NCI-H2171 (cell line): Measurements from ENCODE around the gene HLA-DPA1.

Experiments
- DNase-seq: peaks from one replicate; lab custom pipeline; 2025; lab: John Stamatoyannopoulos, UW

HLA-DPA1 gene

DNA sequence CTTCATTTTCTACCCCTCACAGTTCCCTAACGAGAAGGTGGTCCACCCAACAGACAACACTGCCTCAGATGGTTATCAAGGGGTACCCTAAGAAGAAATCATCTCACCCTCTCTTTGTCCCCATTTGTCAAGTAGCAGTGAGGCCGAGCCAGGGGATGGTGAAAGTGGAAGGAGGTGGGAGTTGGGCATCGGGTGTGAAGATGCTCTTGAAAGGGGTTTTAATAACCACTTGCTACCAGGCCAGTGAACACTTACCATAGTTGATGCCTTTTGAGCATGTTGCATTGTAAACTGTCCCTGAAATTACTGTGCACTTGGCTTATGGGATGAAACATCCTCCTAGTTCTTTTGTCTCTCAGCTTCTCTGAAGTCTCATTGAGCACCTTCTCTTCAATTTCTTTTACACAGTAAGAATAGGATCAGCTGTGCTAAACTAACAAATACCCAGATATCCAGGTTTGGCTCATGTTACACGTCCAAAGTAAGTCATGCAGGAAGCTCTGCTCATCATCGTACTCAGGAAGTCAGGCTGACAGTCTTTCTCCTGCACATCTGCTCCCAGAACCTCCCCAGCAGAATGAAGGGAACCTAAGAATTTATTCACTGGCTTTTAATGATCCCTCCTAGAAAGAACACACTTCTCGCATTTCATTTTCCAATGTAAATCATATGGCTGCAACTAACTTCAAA lies 15.6 kb upstream of the HLA-DPA1 start:
- no peak for DNase-seq

DNA sequence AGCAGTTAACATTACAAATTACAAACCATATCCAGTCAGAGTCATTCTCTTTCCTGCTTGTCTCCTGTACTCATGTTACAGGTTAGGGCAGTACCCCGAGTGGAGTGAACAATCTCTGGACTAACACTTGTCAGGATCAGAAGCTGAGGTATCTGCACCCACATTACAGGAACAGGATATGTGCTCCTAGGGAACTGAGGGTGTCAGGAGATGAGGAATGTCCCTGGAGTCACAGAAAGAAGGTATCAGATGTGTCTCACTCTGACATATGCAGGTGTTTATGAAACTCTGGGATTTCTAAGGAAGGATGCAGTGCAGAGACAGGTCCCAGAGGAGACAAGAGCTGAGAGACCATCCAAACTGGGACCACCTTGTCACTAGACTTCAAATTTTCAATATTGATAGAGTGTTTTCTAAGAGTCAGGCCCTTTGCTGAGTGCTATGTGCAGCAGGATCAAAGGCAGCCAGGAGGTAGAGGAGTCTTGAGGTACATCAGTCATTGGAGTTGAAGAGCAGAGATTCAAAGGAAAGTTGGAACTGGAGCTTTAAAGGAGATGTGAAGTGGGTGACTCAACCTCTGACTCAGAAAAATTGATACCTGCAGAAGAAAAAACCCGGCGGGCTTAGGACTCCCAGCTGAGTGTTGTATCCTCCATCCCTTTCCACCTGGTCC lies 14.9 kb upstream of the HLA-DPA1 start:
- DNase-seq: no peak

DNA sequence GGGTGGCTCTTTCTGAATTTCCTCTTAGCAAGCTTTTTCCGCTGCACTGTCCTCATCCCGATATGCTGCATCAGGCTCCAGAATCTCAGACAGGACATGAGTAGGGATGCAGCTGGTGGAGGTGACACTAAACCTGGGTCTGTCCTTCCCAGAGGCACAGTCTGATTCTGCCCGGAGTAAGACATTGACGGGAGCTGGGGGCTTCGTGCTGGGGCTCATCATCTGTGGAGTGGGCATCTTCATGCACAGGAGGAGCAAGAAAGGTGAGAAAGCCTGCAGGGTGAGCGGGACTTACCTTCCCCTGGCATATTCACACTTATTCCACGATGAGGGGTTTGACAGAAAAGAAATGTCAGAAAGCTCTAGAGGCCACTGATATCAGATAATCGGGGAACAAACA lies 12.2 kb upstream of the HLA-DPA1 start:
- DNase-seq: no peak

DNA sequence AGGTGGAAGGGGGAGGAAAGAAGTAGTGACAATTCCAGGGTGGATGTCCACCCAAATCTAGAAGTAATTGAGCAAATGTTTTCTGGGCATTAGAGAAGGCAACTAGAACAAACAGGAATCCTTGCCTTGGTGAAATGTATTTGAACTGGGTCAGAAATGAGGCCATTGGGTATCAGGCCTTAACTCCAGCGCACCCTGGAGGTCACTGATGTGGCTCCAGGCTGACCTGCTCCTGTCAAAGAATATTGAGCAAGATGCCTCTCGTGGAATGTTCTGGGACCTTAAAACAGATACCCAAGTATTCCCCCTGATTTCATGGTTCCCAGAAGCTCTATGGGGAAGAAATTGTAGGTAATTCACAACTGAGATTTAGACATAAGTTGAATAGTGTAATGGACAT lies 9.3 kb upstream of the HLA-DPA1 start:
- DNase-seq: no peak

DNA sequence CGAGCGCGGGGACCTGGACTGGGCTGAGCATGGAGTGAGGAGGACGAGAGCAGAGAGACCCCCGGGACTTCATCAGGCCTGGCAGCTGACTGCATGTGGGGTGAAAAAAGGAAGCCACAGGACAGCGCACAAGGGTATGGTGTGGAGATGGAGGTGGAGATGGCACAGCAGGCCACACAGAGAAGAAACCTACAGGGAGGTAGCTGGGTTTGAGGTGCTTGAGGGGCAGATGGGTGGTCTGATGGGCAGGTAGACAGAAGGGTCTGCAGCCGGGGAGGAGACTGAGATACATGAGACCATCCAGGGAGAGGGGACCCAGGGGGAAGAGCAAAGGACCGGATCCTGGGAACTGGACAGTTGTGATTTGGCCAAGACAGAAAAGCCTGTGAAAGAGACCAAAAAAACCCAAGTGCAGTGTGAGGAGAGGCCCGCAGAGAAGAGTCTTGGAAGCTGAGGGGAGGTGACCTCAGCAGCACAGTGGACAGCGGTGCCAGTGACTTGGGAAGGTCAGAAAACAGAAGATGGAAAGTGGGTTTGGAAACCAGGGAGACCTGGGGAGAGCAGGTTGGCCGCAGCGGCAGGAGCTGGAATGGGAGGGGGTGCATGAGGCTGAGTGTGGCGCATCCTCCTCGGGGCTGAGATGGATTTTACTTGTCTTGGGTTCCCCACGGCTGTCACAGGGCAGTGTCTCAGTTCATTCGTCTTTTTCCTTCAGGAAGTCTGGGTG lies 7.8 kb upstream of the HLA-DPA1 start:
- DNase-seq: no peak

DNA sequence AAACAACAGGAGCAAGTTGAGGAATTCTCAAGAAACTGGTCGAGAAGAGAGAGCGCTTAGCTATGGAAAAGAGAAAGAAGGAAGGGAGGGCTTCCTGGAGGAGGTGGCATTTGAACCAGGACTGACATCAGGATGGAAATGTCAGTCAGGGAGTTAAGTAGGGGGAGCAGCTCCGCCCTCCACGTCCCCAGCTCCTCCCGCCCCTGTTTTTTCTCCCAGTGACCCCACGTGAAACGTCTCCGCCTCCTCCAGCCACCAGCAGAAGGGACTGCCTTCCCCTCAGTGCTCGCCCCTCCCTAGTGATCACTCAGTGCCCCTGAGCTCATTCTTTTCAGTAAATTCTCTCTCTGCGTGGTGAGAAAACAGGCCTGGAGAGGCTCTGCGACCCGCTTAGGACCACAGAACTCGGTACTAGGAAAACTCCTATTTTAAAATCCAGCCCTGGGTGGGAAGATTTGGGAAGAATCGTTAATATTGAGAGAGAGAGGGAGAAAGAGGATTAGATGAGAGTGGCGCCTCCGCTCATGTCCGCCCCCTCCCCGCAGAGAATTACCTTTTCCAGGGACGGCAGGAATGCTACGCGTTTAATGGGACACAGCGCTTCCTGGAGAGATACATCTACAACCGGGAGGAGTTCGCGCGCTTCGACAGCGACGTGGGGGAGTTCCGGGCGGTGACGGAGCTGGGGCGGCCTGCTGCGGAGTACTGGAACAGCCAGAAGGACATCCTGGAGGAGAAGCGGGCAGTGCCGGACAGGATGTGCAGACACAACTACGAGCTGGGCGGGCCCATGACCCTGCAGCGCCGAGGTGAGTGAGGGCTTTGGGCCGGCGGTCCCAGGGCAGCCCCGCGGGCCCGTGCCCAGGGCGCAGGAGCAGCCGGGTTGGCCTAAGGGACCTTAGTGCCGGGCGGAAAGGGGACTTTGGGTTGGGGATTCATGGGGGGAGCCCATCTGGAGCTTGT lies 7.0 kb upstream of the HLA-DPA1 start:
- no peak for DNase-seq

DNA sequence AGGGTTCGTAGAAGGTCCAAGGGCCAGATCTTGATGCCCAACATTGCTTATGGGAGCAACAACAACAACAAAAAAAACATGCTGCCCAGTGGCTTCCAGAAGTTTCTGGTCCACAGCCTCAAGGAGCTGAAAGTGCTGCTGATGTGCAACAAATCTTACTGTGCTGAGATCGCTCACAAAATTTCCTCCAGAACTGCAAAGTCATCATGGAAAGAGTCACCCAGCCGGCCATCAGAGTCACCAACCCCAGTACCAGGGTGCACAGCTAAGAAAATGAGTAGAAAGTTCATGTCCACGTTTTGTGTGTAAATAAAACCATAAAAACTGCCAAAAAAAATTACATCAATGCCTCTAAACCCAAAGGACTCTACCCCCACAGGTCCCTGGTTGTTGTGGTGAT lies 6.1 kb upstream of the HLA-DPA1 start:
- DNase-seq: no peak

DNA sequence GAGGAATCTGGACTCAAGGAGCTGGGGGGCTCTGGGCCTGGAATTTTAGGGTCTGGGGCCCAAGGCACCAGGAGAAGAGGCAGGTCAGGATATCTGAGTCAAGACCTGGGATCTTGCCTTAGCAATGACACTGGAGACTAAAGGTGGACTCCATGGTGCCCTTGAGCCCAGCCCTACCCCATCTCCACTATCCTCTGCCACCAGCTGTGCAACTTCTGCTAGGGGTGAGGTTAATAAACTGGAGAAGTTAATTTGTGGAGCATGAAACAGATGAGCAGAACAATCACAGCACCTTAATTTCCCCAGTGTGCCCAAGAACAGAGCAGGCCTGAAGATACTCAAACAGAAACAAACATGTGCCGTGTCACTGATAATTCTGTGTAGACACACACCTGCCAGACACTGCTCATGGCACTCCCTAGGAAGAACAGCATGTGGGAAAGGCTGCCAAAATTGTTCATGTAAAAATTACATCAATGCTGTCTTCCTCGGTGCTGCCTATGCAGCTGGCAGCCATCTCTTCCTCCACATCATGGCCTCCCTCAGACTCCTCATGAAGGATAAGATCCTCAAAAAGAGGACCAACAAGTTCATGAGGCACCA lies 5.6 kb upstream of the HLA-DPA1 start:
- no peak for DNase-seq

DNA sequence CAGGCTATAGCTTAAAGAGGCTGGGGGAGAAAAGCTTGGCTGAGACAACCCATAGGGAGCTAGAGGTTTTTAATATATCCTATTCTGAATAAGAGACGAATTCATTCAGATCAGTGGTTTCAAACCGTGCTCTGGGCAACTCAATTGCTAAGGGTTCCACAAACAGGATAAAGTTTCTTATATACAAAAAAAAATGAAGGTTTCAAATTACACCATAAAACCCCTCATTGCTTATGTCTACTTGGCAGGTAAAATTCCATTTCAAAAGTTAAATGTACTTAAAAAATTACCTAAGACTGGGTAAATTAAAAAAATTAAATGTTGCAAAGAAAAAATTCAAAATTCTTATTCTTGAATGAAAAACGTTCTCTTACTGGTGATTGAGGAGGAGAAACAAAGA lies 5.0 kb upstream of the HLA-DPA1 start:
- no peak for DNase-seq

DNA sequence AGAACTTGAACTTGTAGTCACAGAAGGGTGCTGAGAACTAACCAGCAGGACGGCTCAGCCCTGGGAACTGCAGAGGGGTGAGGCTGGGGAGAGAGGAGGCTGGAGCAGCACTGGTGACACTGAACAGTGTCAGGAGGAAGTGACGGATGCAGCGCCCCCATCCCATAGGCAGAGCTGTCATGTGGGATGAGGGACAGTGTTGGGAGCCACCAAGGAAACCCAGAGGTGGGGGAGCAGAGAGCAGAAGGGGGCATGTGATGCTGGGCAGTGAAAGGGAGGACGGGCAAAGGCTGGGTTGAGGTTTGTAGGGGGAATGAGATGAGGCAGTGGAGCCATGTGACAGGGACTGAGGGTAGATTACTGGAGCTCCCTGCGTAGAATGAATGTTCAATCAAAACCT lies 4.5 kb upstream of the HLA-DPA1 start:
- DNase-seq: no peak

DNA sequence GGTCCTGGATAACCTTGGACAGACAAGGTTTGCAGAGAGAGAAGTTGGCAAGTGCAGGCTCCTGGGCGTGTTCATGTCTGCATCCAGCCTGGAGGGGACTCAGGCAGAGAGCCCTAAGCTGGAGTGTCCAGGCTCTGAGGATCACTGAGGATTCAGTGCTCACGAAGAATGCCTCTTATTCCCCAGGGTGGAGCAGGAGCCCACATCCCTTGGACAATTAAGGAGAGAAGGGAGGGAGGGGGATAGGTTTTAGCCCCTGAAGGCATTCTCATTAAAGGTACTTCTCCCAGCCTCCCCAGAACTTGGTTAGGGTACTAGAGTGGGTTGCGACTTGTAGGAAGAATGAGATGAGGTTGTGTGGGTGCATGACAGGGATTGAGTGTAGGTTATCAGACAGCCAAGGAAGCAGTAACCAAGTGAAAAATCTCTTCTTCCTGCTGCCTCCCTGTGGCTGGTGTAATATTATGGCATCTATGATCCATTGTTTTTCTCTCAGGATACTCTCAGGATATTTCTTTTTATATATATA lies 3.0 kb upstream of the HLA-DPA1 start:
- DNase-seq: no peak

DNA sequence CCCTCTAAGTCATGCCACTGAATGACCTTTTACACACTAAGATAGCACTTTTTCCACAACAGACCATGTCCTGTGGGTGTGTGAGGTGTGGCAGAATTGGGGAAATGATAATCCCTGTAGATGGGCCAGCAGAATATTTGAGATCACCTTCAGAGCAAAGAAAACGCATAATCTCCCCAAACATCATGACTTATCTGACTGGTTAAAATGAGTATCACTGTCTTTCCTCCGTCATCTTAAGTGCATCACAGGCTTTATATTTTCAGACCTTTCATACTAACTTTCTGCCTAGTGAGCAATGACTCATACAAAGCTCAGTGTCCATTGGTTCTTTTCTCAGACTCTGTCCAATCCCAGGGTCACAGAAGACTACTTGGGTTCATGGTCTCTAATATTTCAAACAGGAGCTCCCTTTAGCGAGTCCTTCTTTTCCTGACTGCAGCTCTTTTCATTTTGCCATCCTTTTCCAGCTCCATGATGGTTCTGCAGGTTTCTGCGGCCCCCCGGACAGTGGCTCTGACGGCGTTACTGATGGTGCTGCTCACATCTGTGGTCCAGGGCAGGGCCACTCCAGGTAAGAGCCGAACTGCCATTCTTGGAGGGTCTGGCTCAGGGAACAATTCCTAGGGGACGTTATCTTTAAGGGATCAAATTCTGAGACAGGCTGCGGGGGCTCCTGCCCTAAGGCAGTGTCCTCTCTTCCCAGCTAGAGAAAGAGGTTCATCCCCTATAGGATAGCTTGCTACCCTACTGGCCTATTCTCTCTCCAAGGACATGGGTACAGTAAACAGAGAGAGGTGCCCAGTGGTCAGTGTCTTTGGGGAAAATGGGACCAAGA lies 2.3 kb upstream of the HLA-DPA1 start, which contains the start of gene HLA-DPB1:
TSS of gene HLA-DPB1 (plus strand) at position 423 of the 838 bp plus-strand sequence. CDS start at position 475, 52 bp downstream.
- no peak for DNase-seq

DNA sequence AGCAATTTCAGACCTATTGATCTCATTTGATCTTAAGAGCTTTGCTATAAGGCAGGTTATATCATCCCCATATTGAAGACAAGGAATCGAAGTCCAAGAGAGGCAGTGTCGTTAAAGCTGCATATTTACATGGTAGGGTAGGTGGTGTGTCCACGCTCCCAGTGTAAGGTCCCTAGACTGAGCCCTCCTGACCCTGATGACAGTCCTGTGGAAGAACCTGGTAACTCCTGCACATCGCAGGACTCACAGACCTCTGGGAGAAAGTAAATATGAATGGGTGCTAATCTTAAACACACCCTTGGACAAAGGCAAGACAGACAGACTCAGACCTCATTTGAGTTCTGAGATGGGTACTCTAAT lies 1.7 kb upstream of the HLA-DPA1 start:
- DNase-seq: no peak

DNA sequence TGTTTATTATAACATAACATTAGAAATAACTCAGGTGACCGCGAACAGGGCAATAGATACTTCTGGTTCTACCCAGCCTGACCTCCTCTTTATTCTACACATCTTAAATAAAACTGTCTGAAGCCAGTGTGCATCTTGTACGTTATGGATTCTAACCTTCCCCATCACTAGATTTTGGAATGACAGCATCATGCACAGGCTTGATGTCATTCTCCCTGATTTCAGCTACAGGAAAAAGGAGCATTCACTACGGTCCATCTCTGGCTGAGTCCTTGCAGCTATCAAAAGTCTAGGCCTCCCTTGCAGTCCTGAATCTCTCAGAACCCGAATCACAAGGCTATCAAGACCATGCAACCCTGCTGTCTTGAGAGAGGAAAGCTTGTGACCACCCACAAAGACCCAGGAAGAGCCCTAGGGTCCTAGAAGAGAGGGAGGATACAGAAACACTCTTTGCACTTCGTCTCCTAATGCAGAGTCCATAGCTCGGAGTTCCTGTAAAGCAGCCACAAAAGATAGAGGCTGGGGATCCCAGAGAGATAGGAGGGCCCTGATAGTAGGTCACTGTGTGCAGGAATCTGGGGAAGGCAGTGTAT lies 845 bp downstream of the HLA-DPA1 start:
- DNase-seq: no peak

DNA sequence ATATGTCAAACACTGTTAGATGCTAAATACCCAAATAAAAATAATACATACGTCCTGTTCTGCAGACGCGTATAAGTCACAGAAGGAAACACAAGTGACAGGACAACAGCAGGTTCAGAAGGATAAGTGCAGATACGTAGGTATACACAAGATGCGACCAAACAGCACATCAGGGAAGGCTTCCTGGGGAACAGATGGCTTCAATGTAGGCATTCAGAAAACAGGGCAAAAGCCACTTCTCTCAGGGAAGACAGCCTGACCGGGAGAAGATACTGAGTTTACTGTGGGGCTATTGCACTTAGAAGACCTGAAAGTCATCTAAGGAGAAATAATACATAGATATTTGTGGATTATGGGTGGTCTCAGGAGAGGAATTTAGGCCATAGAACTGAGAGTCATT lies 1.9 kb downstream of the HLA-DPA1 start:
- no peak for DNase-seq

DNA sequence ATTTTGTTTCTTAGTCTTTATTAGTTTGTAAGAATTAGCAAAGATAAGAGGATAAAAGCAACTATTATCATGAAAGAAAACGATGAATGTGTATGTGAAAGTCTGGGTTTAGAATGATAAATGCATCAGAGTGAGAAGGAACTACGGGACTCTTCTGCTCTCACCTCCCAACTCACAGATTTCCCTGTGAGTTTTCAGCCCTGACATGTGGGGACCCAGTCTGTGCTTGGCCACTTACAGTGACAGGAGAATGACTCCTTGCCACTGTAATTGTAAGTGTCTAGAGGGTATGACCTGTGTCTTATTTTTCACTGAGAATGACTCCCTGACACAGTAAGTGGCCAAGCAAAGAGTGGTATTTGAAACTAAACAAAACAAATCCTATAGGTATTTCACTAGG lies 2.5 kb downstream of the HLA-DPA1 start:
- no peak for DNase-seq

DNA sequence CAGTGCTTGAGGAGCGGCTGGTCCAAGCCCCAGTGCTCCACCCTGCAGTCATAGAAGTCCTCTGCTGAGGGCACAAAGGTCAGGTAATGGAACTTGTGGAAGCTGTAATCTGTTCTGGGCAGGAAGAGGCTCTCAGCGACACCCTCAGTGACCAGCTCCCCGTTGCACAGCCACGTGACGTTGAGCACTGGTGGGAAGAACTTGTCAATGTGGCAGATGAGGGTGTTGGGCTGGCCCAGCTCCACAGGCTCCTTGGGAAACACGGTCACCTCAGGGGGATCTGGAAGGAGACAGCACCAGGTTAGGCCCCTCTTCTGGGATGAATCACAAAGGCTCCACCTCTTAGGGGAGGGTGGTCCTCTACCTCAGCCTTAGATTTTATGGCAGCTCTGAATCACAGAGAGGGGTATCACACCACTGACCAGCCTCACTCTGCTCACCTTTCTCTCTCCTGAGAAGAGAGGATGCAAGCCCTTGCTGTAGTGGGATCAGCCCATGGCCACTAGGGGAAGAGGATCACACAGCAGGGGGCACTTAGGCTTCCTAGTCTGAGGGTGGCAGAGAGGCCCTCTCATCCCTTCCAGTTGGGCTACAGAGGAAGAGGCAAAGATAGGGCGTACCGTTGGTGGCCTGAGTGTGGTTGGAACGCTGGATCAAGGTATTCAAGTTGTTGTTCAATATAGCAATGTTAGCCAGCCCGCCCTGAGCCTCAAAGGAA lies 4.3 kb downstream of the HLA-DPA1 start:
- no peak for DNase-seq

DNA sequence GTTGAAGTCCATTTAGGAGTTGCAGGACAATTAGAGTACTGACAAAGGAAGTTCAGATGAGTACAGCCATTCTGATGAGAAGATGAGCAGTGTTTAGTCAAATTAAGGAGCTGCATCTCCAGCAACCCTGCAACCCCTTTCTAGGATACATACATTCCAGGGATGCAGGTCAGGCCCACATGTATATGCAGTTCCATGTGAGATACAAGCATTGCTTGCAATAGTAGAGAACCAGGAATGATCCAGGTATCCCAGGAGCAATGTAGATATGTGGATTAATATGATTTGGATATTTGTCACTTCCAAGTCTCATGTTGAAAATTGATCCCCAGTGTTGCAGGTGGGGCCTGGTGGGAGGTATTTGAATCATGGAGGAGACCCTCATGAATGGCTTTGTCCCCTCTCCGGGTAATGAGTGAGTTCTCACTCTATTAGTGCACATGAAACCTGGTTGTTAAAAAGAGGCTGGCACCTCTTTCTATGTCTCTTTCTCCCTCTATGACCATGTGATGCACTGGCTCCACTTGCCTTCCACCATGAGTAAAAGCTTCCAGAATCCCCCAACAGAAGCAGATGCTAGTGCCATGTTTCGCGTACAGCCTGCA lies 6.4 kb downstream of the HLA-DPA1 start:
- no peak for DNase-seq

DNA sequence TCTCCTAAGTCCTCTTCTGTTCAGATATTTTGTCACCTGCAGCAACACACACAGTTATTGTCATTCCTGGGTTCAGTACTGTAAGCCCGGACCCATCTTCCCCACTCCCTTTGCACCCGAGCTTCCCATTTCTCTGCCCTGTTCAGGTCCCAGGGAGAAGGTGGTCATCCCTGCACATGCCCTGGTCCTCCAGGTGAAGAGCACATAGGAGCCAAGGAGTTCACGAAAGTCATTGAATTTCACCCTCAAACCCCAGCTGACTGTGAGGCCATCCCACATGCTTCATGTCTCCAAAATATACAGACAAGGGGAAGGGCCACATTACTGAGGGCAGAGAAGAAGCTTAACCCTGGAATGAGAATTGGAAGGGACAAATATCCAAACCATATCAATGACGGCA lies 8.1 kb downstream of the HLA-DPA1 start:
- no peak for DNase-seq
